Epithelial cell of proximal tubule (primary cell): Measurements from ENCODE around the gene ZNF536. TPM values are rescaled to one million over a fixed set of nuclear protein-coding genes. Genes with fewer than 3 reads are reported as not detected.

ENCODE experiments used
- DNase-seq: peaks from one replicate; pipeline ENCODE4 v3.0.0-alpha.2; 2011; ENCODE audit warnings: low read depth
- H3K4me3 ChIP-seq: 2 replicates; pipeline ENCODE4 v1.5.1; 2011; ENCODE audit warnings: low read depth, mild to moderate bottlenecking, low read length
- total RNA-seq: library from RNA; depleted of rRNA; stranded (reverse); fragments of >200 nt; gene quantifications from 2 replicates; pipeline ENCODE4 v1.2.3, GENCODE V29; 2015
- TF ChIP-seq, protein P1 (sequence below): conservative IDR thresholded peaks from 2 replicates; pipeline ENCODE4 v1.5.1; 2012; ENCODE audit warnings: low read depth, mild to moderate bottlenecking, low read length

ZNF536 gene
- total RNA-seq, 1 donor from 2014 or later: not detected

DNA sequence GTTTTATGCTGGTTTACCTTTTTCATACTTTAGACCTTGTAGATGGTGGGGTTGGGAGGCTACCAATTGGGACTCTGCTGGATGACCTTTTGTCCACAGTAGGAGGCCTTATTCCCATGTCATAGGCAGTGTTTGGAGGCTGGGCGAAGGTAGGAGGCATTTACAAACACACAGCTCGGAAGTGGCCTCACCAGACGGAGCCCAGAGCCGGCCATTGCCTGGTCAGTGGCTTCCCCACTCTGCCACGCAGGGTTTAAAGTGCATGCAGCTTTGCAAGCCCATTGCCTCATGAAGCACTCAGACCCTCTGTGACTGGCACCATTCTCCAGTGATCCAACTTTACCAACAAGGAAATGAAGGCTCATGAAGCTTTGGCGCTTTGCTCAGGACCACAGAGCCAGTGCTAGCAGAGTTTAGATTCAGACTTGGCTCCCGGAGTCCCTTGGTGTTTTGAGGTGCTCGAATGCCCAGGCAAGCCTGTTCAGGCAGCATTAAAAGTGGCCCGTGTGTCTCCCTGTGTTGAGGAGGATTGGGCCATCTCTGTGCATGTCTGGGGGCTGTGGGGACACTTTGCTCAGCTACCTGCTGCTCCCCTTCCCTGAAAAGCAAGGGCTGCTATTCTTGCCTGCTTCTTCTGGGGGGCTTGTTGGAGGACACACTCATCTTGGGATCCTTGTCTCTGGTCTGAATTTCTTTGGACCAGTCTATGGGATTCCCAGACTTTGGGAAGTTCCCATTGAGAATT is 148.7 kb downstream of the ZNF536 start:
- DNase-seq: no peak
- H3K4me3 ChIP-seq: no peak overlapping the region
- TF ChIP-seq, protein P1, sequence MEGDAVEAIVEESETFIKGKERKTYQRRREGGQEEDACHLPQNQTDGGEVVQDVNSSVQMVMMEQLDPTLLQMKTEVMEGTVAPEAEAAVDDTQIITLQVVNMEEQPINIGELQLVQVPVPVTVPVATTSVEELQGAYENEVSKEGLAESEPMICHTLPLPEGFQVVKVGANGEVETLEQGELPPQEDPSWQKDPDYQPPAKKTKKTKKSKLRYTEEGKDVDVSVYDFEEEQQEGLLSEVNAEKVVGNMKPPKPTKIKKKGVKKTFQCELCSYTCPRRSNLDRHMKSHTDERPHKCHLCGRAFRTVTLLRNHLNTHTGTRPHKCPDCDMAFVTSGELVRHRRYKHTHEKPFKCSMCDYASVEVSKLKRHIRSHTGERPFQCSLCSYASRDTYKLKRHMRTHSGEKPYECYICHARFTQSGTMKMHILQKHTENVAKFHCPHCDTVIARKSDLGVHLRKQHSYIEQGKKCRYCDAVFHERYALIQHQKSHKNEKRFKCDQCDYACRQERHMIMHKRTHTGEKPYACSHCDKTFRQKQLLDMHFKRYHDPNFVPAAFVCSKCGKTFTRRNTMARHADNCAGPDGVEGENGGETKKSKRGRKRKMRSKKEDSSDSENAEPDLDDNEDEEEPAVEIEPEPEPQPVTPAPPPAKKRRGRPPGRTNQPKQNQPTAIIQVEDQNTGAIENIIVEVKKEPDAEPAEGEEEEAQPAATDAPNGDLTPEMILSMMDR: no peak

DNA sequence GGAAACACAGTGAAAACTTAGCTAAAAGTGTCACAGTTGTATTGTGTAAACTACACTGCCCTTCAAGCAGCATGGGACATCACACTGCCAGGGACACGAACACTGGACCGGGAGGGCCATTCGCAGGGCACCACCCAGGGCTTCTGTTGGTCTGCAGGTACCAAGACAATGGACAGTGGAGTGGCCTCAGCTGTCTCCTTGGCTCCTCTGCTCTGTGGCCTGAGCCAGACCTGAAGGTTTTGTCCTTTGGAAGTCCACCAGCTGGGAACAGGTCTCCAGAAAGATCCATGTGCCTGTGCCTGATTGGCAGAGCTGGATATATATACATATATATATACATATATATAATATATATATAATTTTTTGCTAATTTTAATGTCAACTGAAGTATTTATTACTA is 149.8 kb downstream of the ZNF536 start:
- no peak overlapping the region for H3K4me3 ChIP-seq
- TF ChIP-seq, protein P1: no peak
- no peak for DNase-seq

DNA sequence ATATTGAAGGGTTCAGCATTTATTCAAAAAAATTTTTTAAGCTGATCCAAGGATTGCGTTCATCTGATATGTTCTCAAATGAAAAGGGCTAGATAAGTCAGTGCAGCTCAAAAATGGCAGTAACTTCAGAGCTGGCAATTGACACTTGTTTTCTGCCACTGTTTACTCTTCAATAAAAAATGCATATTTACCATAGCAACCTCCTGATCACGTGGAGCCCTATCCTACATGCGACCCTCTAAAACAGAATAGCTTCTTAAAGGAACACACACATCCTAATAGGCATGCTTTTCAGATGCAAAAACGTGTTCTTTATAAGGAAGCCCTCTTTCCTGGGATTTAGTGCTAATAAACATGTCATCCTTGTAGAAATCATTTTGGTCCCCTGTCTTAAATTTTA is 150.2 kb downstream of the ZNF536 start:
- DNase-seq: no peak
- H3K4me3 ChIP-seq: no peak overlapping the region
- TF ChIP-seq, protein P1: no peak

DNA sequence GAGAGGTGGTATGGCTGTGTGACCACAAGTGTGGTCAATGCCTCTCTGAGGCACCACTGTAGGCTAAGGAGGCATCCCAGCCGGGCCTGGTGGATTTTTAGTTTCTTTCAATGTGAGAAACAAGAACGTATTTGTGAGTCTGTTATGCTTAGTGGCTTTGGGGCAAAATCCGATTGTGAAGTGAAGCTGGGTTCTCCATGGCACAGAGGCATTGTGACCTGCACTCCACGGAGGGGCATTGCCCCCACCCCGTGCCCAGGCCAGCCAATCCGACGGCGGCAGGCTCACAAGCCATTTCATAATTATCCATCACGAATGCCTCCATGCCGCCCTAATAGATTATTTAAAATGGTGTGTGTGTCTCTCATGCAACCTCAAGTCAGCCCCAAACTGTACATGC is 151.6 kb downstream of the ZNF536 start:
- no peak overlapping the region for H3K4me3 ChIP-seq
- no peak for DNase-seq
- TF ChIP-seq, protein P1: no peak

DNA sequence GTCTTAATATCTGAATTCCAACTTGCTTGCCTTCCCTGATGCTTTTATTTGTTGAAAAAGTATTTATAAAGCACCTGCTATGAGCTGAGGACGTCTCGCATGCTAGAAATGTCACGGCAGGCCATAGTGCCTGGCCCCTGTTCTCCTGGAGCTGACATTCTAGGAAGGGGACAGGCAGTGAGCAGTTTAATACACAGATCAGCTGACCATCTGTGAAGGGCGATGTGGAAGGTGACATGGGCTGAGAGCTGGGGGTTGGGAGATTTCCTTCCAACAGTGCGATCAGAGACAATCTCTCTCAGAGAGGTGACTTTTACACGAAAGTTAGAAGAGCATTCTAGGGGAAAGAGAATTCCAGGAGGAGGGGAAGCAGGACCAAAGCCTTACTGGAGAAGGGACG is 153.2 kb downstream of the ZNF536 start:
- no peak overlapping the region for H3K4me3 ChIP-seq
- DNase-seq: no peak
- TF ChIP-seq, protein P1: no peak

DNA sequence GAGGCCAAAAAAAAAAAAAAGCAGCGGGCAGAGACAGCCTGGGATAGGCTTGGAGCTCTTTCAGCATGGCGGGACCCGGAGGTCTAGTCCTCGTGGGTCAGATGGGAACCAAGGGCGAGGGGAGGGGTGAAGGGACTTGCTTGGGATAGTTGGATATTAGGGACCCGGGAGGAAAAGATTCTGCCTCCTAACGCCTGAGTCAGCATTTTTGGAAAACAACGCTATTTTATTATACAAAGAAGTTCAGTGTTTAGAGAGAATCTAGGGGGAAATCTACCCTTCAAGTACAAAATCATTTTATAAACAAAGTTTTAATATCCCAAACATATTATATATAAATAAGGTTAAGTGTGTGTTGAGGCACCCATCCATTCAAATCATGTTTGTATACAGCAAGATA is 156.7 kb downstream of the ZNF536 start:
- TF ChIP-seq, protein P1: no peak
- no peak overlapping the region for H3K4me3 ChIP-seq
- DNase-seq: no peak

DNA sequence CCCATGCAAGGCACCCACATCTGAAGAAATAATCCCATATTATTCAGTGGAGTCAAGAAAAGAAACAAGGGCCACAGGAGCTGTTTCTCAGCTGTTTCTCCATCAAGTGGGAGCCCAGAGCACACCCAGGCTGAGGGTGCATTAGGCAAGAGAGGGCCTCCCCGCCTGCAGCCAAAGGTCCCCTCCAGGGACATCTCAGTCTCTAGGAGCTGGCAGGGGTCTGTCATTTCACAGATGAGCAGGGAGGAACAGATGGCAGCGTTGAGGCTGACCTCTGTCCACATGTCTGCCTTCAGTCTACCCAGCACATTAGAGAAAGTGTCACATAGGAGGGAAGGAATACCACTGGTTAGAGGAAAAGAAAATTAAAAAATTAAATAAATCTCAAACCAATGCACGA is 157.7 kb downstream of the ZNF536 start:
- DNase-seq: no peak
- no peak overlapping the region for H3K4me3 ChIP-seq
- TF ChIP-seq, protein P1: no peak
